ENCODE data around the gene PRDX5. TPM values are rescaled to one million over a fixed set of nuclear protein-coding genes. Genes with fewer than 3 reads are reported as not detected.

Gene PRDX5
- total and polyA plus RNA-seq, 10 of the 15 experiments (the other 5 are each of a cell fraction or from before 2014, with no cell fraction given): 95.7 to 406 (median 240) TPM

GRCh38 chr11:64327993-64328392, 10.1 kb downstream of the PRDX5 start:
- ChIA-PET POLR2A (interaction anchor here (0.5 to 1.2 kb wide), 4 partner anchors 10 to 85 kb away, joined by 3 to 7 read pairs (median 4); partner anchors contain the start of gene PRDX5), SMC1A (ENCODE audit: uncharacterized antibody, unreplicated experiment) (no interaction called here), RAD21 (ENCODE audit: unreplicated experiment) (interaction anchor here (1.1 kb wide), 1 partner anchor 10 kb away, joined by 4 read pairs; the partner anchor contains the start of gene PRDX5), CTCF (interaction anchor here (1.3 to 1.4 kb wide), 3 partner anchors 23 to 27 kb away, joined by 4 to 6 read pairs (median 5); no protein-coding TSS in a partner anchor)
- ATAC-seq (no peak), DNase-seq (ENCODE audit: low read depth, low spot score) (no peak), FAIRE-seq (no peak)
- no peaks in the 10 kb centered on the region for H4K20me1 ChIP-seq (ENCODE audit: control insufficient read depth, insufficient read depth)
- peaks cover 12% of the 10 kb centered on the region for H3K4me1 ChIP-seq (ENCODE audit: control insufficient read depth, insufficient read depth, low read length)
- H2AFZ ChIP-seq (ENCODE audit: control insufficient read depth, low read depth, low read length): no peak overlapping the region
- intact Hi-C loops (cut with micrococcal nuclease; ENCODE audit: unreplicated experiment): no loop called here
- WGBS (ENCODE audit: insufficient coverage, insufficient replicate concordance, low lambda C conversion rate, missing lambda C conversion rate): 94% methylated on average over 3 of the region's 3 CpGs
- H3K27me3 ChIP-seq (replicated peaks in 1 of 2; ENCODE audit: control insufficient read depth in 2 of 2, insufficient read depth in 2 of 2, low read length in 1 of 2): no peaks in the 10 kb centered on the region
- no peak overlapping the region for H3K9ac ChIP-seq (ENCODE audit: control insufficient read depth, insufficient read depth, low read length)
- no peak for TF ChIP-seq BCL11A (IDR thresholded peaks at IDR 0.05; ENCODE audit: low read depth, low read length)
- no peaks in the 10 kb centered on the region for H3K36me3 ChIP-seq (ENCODE audit: control insufficient read depth in 2 of 2, insufficient read depth in 2 of 2, low read length in 1 of 2)
- H3K4me2 ChIP-seq (ENCODE audit: control insufficient read depth, insufficient read depth): no peak overlapping the region
- no TSS peak for BruUV-seq (replicated peaks)
- H3K9me3 ChIP-seq (replicated peaks; ENCODE audit: control insufficient read depth, insufficient read depth, low read length): no peaks in the 10 kb centered on the region; the same call in 2 of the 3 replicates
- H3K79me2 ChIP-seq (ENCODE audit: control insufficient read depth, insufficient read depth, low read length): no peaks in the 10 kb centered on the region
- no peak overlapping the region for H3K4me3 ChIP-seq
- no peak overlapping the region for H3K27ac ChIP-seq (ENCODE audit: control insufficient read depth, insufficient read depth)
- in situ Hi-C loops (cut with MboI): no loop called here

GRCh38 chr11:64330888-64331287, 13.0 kb downstream of the PRDX5 start:
- 95% methylated on average over 11 of the region's 11 CpGs for WGBS (ENCODE audit: insufficient coverage, insufficient replicate concordance, low lambda C conversion rate, missing lambda C conversion rate)
- H3K4me3 ChIP-seq: no peak overlapping the region
- ChIA-PET RAD21 (ENCODE audit: unreplicated experiment) (interaction anchor here (0.7 to 4.2 kb wide), 13 partner anchors 8 to 125 kb away, joined by 3 to 86 read pairs (median 6); partner anchors contain the start of genes CCDC88B, ESRRA, FERMT3 and PRDX5), CTCF (interaction anchor here (0.6 to 14.7 kb wide), 19 partner anchors 8 to 344 kb away, joined by 3 to 228 read pairs (median 8); partner anchors contain the start of genes CCDC88B, ESRRA, FERMT3 and PRDX5), SMC1A (ENCODE audit: uncharacterized antibody, unreplicated experiment) (interaction anchor here (0.8 to 6.4 kb wide), 9 partner anchors 8 to 125 kb away, joined by 3 to 71 read pairs (median 5); partner anchors contain the start of genes ESRRA, FERMT3, PRDX5 and TRMT112), POLR2A (interaction anchor here (0.6 to 2.7 kb wide), 9 partner anchors 9 to 124 kb away, joined by 3 to 27 read pairs (median 5); partner anchors contain the start of genes CCDC88B, ESRRA, FERMT3 and FKBP2)
- H3K79me2 ChIP-seq (ENCODE audit: control insufficient read depth, insufficient read depth, low read length): no peaks in the 10 kb centered on the region
- FAIRE-seq (no peak), ATAC-seq (no peak), DNase-seq (ENCODE audit: low read depth, low spot score) (no peak)
- peaks cover 21% of the 10 kb centered on the region for H3K4me1 ChIP-seq (ENCODE audit: control insufficient read depth, insufficient read depth, low read length)
- H3K27ac ChIP-seq (ENCODE audit: control insufficient read depth, insufficient read depth): no peak overlapping the region
- H4K20me1 ChIP-seq (ENCODE audit: control insufficient read depth, insufficient read depth): no peaks in the 10 kb centered on the region
- in situ Hi-C loops (cut with MboI): no loop called here
- no peaks in the 10 kb centered on the region for H3K36me3 ChIP-seq (ENCODE audit: control insufficient read depth in 2 of 2, insufficient read depth in 2 of 2, low read length in 1 of 2)
- H3K4me2 ChIP-seq (ENCODE audit: control insufficient read depth, insufficient read depth): no peak overlapping the region
- H3K27me3 ChIP-seq (replicated peaks in 1 of 2; ENCODE audit: control insufficient read depth in 2 of 2, insufficient read depth in 2 of 2, low read length in 1 of 2): no peaks in the 10 kb centered on the region
- H3K9ac ChIP-seq (ENCODE audit: control insufficient read depth, insufficient read depth, low read length): no peak overlapping the region
- H2AFZ ChIP-seq (ENCODE audit: control insufficient read depth, low read depth, low read length): no peak overlapping the region
- intact Hi-C loops (cut with micrococcal nuclease; ENCODE audit: unreplicated experiment): loop anchor here (1.0 kb wide), 2 partner anchors 13 to 25 kb away; partner anchors contain the start of gene PRDX5
- no peak for TF ChIP-seq MYB (IDR thresholded peaks at IDR 0.05; ENCODE audit: borderline replicate concordance, low read depth, low read length)
- no peak for TF ChIP-seq MEF2A (IDR thresholded peaks at IDR 0.05; ENCODE audit: insufficient read depth, low read depth, low read length)
- TF ChIP-seq POLR2AphosphoS2 (IDR thresholded peaks at IDR 0.05; ENCODE audit: low read depth, low read length): no peak
- no peak for TF ChIP-seq SP1 (IDR thresholded peaks at IDR 0.05; ENCODE audit: low read depth, low read length)
- no peak for TF ChIP-seq NR2C2 (IDR thresholded peaks at IDR 0.05; ENCODE audit: borderline replicate concordance, control insufficient read depth, insufficient read length, low read depth)
- no peak for TF ChIP-seq YY1 (IDR thresholded peaks at IDR 0.05; ENCODE audit: low read depth, low read length)
- TF ChIP-seq RELA (IDR thresholded peaks at IDR 0.05; ENCODE audit: borderline replicate concordance, partially characterized antibody): no peak
- no peak for TF ChIP-seq TAF1 (IDR thresholded peaks at IDR 0.05; ENCODE audit: borderline replicate concordance, low read depth, low read length)
- TF ChIP-seq KLF5 (IDR thresholded peaks at IDR 0.05; ENCODE audit: partially characterized antibody): no peak
- no peak for TF ChIP-seq STAT1 (conservative IDR thresholded peaks at IDR 0.05)
- no peaks in the 10 kb centered on the region; the same call in 2 of the 3 replicates for H3K9me3 ChIP-seq (replicated peaks; ENCODE audit: control insufficient read depth, insufficient read depth, low read length)
- BruUV-seq (replicated peaks): no TSS peak

Data from GM12878 (cell line).